ENCODE results near the gene HOXB3.

Gene HOXB3

DNA sequence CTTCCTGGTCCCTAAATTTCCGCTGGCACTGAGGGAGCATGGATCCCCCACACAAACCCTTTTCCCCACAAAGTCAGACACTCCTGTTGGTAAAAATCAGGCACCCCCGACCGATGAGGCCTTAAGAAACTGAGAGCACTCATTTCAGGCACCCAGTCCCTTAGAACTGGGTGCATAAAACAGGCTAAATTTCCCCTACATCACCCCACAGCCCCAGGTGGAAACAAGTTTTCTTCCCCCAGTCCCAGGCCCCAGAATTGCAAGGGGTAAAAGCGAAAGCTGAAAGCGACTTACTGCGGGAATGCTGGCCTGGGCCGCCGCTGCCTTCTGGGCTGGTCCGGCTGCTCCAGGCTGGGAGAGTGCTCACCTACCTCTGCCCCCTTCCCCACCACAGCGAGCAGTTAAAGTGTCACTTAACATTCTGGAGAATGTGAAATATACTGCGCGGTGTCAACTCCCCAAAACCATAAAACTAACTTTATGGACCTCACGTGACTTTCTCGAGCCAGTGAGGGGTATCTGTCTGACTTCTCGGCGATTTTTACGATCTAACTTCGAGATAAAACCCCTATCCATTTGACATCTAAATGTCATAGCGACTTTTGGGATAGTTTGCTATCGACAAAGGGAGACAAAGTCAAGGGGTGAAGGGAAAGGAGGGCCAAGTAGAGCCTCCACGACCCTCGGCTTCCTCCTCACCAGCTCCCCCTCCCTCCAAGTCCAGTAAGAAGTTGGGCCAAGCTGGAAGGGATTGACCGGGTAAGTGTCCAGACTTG lies at the start of gene HOXB3:
HOXB3 (minus strand) TSS at position 411 of the 776 bp plus-strand sequence. CDS start 37,767 bp downstream, outside the sequence.
- DNase-seq: no peak

DNA sequence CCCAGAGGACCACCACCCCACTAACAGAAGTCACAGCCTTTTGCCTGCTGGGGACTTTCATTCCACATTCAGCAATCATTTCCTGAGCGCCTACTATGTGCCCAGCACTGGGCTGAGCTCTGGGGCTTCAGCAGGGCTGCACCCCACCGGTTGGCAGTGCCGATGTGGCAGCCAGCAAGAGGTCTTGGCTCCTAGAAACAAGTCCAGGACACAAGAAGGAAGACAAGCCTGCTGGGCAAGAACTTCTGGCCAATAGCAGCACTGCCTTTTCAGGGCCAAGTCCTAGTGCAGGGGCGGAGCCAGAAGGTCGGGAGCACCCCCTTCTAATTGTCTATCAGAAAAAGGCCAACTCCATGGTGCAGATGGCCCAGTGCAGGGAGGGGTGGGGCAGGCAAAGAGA lies 49.1 kb upstream of the HOXB3 start:
- no peak for DNase-seq

DNA sequence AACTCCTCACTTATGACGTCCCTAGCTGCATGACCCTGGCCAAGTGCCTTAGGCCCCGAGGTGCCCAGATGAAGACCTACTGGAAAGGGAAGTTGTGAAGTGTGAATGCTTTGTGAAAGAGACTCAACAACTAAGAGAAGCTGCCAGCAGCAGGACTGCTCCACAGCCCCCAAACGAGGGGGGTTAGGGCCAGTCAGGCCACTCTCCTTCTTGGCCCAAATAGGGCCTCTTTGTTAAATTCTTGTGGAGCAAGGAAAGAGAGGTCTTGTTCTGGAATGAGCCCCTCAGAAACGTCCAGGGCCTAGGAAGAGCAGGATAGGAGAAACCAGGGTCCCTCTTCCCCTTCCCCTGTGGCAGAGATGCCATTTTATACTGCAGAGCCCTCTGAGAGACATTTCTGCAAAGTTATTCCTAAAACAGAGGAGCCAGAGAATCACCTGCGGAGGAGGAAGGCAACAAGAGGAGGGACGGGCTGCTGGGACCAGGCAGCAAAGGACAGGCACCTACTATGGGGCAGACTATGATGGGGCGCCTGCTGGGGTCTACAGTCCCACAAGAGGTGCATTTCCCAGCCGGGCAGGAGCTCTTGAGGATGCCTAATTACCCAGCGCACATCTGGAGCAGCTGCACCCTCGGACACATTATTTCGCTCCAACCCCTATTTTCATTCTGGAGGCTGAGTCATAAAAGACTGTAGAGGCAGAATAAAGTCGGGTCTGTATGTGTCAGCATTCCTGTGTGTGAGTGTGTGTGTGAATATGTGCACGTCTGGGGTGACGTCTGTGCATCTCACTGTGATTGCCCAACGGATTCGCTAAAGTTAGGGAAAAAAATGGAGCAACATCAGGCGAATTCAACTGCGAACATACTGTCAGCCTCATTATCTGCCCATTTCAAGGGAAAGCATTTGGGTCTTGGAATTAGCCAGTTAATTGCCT lies 47.6 kb upstream of the HOXB3 start:
- no peak for DNase-seq

DNA sequence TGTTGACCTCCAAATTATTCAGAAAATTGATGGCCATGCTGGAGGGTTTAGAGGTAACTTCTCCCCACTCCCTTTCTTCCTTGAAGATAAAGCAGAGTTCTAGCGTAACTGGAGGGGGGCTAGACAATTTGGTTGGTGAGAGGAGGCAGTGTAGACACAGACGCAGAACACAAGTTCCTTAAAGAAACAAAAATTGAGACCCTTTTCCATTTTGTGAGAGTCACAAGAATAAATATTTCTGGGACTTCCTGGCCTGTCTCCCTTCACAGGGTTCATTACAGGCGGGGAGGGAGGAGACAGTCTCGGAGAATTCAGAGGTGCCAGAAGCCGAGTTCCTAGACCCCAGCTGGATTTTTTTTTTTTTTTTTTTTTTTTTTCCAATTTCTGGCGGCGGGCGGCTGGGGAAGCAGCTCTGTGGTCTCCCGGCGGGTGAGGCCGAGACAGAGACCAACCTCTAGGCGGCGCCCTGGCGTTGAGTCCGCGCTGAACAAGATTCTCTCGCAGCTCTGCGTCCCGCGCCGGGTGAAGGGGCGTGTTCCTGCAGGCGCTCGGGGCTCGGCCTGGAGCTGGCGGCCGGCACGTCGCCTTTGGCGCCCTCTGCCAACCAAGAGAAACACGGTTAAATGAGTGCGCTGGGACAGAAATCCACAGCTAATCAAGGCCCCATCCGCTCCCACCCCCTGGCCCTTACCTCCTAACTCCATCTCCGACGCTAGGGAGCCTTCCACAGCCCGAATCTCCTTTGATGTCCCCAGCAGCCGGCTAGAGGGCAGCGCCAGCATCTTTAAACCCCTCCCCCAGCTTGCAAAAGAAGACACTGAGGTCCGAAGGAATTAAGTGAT lies 46.4 kb upstream of the HOXB3 start:
- peak; percentile 64 for DNase-seq

DNA sequence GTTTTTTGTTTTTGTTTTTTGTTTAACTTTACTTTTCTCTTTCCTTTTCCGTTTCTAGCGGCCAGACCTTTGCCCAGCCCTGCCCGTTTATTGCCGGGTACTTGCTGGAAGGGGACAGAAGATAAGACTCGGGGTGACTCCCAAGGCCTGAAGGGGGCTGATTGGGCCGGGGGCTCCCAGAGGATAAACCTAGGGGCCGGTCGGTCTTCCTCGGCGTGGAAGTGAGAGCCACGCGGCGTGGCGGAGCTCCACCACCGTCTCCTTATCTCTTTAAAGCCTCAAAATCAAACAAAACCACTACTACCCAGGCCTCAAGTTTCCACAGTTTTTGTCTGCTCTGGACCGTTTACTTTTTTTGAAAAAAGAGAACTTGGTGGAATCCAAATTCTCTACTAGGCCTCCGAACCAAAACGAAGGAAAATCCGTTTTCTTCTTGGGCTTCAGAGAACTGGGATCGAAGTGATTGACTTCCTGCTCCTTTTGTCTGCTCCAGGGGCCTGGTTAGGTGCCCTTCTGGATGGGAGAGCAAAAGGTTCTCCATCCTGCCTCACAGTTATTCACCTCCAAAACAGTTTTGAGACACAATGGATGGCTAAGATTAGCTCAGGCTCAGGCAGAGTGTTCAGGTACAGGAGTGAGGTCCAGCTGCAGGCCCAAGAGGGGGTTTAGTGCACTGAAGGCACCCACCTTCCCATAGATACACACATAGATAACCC lies 44.6 kb upstream of the HOXB3 start:
- DNase-seq: no peak

GRCh38 chr17:48633266-48633677 lies 43.2 kb upstream of the HOXB3 start:
- no peak for DNase-seq

GRCh38 chr17:48632579-48633265 lies 42.7 kb upstream of the HOXB3 start:
- no peak for DNase-seq

DNA sequence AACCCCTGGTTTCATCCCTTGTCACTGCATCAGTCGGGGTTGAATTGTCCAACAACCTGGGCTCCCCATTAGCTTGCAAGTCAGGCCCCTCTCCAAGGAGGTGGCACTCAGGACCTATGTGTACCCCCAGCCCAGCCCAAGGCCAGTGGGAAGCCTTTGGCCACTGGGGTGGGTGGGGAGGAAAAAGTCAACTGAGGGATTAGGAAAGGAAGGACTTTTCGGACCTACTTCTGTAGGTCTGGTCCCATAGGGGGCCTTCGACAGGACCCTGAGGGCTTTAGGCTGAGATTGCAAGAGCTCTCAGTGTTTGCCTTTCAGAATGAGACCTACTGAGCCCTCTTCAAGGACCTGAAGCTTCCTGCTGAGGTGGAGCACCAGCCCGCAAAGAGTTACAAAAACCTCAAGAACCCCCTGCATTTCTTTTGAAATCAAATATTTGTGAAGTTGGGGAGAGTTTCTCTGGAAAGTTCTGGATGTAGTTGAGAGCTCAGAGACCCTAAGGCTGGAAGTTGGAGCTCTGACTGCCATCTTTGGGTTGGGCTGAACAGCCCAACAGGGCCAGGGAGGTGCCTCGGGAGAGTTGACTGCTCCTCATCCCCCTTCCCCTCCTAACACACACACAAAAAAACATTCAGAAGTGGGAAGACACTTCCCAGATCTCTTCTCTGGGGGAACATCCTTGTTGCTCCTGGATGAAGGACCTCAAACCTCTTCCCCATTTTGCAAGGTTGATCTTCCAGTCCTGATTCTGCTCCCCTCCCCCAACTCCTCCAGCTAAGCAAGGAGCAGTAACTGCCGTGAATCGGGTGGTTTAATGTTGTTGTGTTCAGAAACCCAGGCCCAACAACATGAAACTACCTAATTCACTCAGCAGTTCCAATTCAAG lies 41.9 kb upstream of the HOXB3 start:
- DNase-seq: no peak

- DNase-seq: no peak
Measured at GRCh38 chr17:48630925-48631692, 41.1 kb upstream of the HOXB3 start.

- DNase-seq: no peak
Measured at GRCh38 chr17:48630009-48630924, 40.2 kb upstream of the HOXB3 start.

DNA sequence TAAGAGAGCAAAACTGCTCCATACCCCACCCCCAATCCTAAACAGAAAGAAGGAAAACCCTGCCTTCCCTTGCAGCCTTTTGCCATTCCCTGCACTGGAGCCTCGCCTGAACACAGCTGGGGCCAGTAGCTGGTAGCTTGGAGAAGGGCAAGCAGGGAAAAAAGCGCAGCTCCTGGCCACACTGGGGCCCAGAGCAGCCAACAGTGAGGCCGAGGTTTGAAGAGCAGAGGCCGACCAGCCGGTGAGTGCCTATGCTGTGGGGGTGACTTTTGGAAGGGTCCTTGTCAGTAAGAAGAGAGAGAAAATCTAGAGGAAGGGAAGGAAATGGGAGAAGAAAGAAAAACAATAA lies 39.3 kb upstream of the HOXB3 start:
- DNase-seq: no peak

- no peak for DNase-seq
Measured at GRCh38 chr17:48628649-48629410, 38.8 kb upstream of the HOXB3 start.

- DNase-seq: no peak
Measured at GRCh38 chr17:48627623-48628521, 37.8 kb upstream of the HOXB3 start.

- no peak for DNase-seq
Measured at GRCh38 chr17:48627118-48627597, 37.1 kb upstream of the HOXB3 start.

DNA sequence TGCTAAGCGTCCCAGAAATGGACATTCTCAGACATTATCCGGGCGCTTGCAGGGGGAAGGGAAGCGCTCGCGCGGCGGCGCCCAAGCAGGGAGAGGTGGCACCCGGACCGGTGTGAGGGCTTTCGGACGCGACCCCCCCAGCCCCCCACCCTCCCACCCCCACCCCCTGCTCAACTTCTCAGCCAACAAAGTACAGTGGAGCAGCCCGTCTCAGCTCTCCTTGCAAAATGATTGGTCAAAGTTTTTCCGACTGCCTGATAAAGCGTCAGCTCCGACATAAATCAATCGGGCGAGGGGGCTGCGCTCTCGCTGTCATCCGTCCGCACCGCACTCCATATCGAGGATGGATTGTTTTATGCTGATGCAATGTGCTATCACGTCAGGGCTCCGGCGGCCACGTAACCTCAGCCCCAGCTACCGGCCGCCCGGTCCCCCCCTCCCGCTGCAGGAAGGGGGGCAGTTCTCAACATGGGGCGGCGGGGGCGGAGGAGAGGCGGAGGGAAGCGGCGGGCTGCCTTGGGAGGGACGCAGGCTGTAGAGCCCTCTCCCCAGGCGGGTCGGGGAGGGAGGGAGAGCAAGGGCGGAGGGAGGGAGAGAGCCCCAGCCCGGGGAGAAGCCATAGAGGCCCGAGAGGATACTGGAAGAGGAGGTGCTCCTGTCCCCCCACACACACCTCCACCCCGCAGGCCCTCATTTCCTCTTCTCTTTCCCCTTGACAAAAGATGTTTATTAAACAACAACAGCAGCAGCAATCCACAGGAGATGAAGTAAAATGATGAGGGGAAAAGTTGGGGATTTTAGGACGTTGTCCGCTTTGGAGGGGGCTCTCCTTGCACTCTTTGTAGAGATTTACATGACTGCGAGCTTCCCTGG lies 36.4 kb upstream of the HOXB3 start, which contains the start of gene HOXB9:
HOXB9 (minus strand) TSS at position 114 of the 873 bp plus-strand sequence; CDS start at position 25, 89 bp downstream.
- no peak for DNase-seq
